Measurements from ENCODE around the gene UPK1B. TPM values are rescaled to one million over a fixed set of nuclear protein-coding genes. Genes with fewer than 3 reads are reported as not detected.

Gene UPK1B
- total RNA-seq, 1 experiment from 2014 or later, result 1.0 TPM

- Histone ChIP-seq H2BK120ac (ENCODE audit: low read depth, low read length, poor library complexity, severe bottlenecking) (no peak overlapping the region), H3K4me1 (ENCODE audit: insufficient read depth, low read length) (no peaks in the 10 kb centered on the region), H2BK12ac (ENCODE audit: insufficient read length, low read depth, low read length) (no peak overlapping the region), H4K5ac (ENCODE audit: insufficient read length, low read depth, low read length) (no peak overlapping the region), H3K4ac (ENCODE audit: low read depth, low read length) (no peak overlapping the region), H3K79me1 (ENCODE audit: insufficient read depth, low read depth, low read length, poor library complexity, severe bottlenecking) (no peaks in the 10 kb centered on the region), H2BK15ac (ENCODE audit: low read depth, low read length) (no peak overlapping the region), H2BK20ac (ENCODE audit: low read depth, low read length, poor library complexity, severe bottlenecking) (no peak overlapping the region), H3K9me3 (ENCODE audit: control insufficient read depth, low read depth, low read length) (peaks cover 9% of the 10 kb centered on the region), H2BK5ac (ENCODE audit: insufficient read length, low read length) (no peak overlapping the region), H3K9ac (ENCODE audit: extremely low read depth, insufficient read length, low read length) (no peak overlapping the region), H2AK5ac (ENCODE audit: insufficient read length, low read length) (no peak overlapping the region), H3K14ac (ENCODE audit: insufficient read depth, low read length) (no peak overlapping the region), H3T11ph (ENCODE audit: low read length) (no peak overlapping the region), H4K20me1 (ENCODE audit: control insufficient read depth, insufficient read depth, insufficient read length) (no peaks in the 10 kb centered on the region), H3K27ac (ENCODE audit: insufficient read length, low read depth, low read length) (no peak overlapping the region), H3K27me3 (ENCODE audit: insufficient read depth, low read length) (no peaks in the 10 kb centered on the region), H3K79me2 (ENCODE audit: insufficient read depth, low read length) (no peaks in the 10 kb centered on the region), H3K23me2 (ENCODE audit: insufficient read length, low read depth, low read length, poor library complexity, severe bottlenecking) (no peaks in the 10 kb centered on the region), H3K23ac (ENCODE audit: insufficient read length, low read depth, low read length) (no peak overlapping the region), H3K4me2 (ENCODE audit: insufficient read depth, insufficient read length, low read length) (no peak overlapping the region), H4K91ac (ENCODE audit: insufficient read length, low read depth, low read length) (no peak overlapping the region), H2AFZ (ENCODE audit: low read length) (no peak overlapping the region), H3K18ac (ENCODE audit: insufficient read length, low read depth, low read length) (no peak overlapping the region), H4K8ac (replicated peaks; ENCODE audit: insufficient read length, low read depth, low read length) (no peak overlapping the region), H3K56ac (ENCODE audit: insufficient read length, low read depth, low read length) (no peak overlapping the region)
- H3K27me3 Mint-ChIP-seq (ENCODE audit: low read depth), result peaks cover 2% of the 10 kb centered on the region; the same call in 1 of the 2 replicates
- H3K4me1 Mint-ChIP-seq, result no peaks in the 10 kb centered on the region
- H3K4me3 Mint-ChIP-seq, result no peak overlapping the region
- no peak for TF ChIP-seq CTCF (conservative IDR thresholded peaks at IDR 0.05)
- H3K27ac Mint-ChIP-seq, result no peak overlapping the region
- no peak for DNase-seq
- peaks cover 30 to 32% of the 10 kb centered on the region in 2 experiments for H3K9me3 Mint-ChIP-seq
- no CpG with 5 or more reads among the region's 1 CpG for WGBS (ENCODE audit: extremely low coverage, insufficient read length, low lambda C conversion rate)
- H3K36me3 Mint-ChIP-seq (ENCODE audit: insufficient read depth in 1 of 3, low read depth in 3 of 3), result peaks cover 10 to 30% (median 20%) of the 10 kb centered on the region in 3 experiments
Observed at GRCh38 chr3:119160361-119160760, 13.0 kb upstream of the UPK1B start.
